Fibroblast of mammary gland (primary cell): ENCODE measurements around the gene P2RX3.
A peak's percentile ranks its signal among the peaks of the same experiment; 100 is the strongest.

Source experiments
- DNase-seq: peaks from one replicate; pipeline ENCODE4 v3.0.0-alpha.2; 2010; ENCODE audit warnings: low read depth
- H3K4me3 ChIP-seq: 2 replicates; pipeline ENCODE4 v1.5.1; 2011; ENCODE audit warnings: low read depth, mild to moderate bottlenecking, low read length, moderate library complexity; ENCODE audit not compliant: control insufficient read depth
- CTCF ChIP-seq: conservative IDR thresholded peaks from 2 replicates; pipeline ENCODE4 v1.5.1; 2011; ENCODE audit warnings: low read depth, low read length, inconsistent platforms; ENCODE audit not compliant: control insufficient read depth, insufficient read depth

P2RX3 gene

DNA sequence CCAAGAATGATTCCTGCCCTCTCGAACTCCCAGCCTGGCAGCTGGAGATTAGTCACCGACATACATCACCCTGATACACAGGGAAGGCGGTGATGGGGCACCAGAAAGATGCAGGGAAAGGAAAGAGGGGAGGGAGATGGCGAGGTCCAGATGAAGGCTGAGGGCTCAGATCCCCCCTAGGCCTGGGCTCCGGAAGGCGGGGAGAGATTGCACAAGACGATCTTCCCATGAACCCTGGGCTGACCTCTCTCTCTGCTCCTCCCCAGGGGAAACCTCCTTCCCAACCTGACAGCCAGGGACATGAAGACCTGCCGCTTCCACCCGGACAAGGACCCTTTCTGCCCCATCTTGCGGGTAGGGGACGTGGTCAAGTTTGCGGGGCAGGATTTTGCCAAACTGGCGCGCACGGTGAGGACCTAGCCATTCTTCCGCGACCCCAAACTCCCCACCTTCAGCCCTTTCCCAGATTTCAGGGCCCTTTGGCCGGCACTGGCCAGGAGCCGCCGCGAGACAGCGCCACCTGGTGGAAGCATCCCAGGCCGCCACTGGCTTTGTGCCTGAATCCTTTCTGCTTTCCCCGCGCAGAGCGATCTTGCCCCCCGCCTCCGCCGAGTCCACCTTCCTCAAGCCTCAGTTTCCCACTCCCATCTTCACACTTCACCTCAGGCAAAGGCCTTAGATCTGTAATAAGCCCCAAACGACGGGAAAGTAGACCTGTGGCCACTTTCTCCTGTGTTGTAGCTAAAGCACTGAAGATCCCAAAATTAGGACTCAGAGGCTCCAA is 11.5 kb downstream of the P2RX3 start:
- DNase-seq: peak; percentile 33
- peak; percentile 68 for TF ChIP-seq CTCF
- no peak overlapping the region for H3K4me3 ChIP-seq

GRCh38 chr11:57353036-57353435 is 14.9 kb downstream of the P2RX3 start:
- no peak overlapping the region for H3K4me3 ChIP-seq
- DNase-seq: no peak
- no peak for TF ChIP-seq CTCF

- H3K4me3 ChIP-seq: no peak overlapping the region
- DNase-seq: no peak
- TF ChIP-seq CTCF: no peak
Observed at GRCh38 chr11:57353446-57353845, 15.3 kb downstream of the P2RX3 start.

DNA sequence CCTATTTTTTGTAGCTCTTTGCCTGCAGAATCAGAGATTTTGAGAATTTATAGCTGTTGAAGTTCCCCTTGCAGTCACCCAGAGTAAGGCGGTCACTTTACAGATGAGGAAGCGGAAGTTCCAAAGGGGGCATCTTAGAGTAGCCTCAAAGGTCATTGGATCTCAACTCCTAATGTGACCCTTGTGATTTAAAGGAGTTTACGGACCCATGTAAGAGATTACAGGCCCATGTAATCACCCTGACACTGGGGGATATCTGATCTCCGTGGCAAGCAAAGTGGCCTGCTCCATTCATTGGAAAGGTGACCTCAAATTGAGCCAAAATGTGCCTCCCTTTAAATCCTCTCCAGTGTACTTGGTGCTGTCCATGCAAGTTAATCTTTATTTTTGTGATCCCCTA is 15.7 kb downstream of the P2RX3 start:
- no peak for TF ChIP-seq CTCF

GRCh38 chr11:57354699-57355098 is 16.5 kb downstream of the P2RX3 start:
- no peak for DNase-seq
- H3K4me3 ChIP-seq: no peak overlapping the region
- no peak for TF ChIP-seq CTCF

More for the DNA sequence above, 15.7 kb downstream of the P2RX3 start:
- H3K4me3 ChIP-seq: no peak overlapping the region
- DNase-seq: no peak

DNA sequence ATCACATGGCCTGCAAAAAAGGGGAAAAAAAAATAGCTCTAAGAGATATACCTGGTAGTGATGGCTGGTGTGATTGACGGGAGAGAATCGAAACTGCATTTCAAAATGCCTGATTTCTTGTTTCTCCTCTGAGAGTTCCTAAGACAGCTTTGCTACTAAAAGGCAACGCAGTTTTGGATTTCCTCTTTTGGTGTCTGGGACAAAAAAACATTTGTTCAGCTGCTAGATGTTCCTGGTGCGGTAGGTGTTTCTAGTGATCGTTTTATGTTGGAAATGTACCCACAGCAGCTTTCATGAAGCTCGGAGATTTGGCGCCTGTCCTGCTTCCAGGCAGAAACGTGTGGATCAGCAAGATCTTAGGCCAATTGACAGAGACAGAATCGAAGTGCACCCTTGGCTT is 18.1 kb downstream of the P2RX3 start:
- no peak for TF ChIP-seq CTCF
- DNase-seq: no peak
- no peak overlapping the region for H3K4me3 ChIP-seq
